Measurements from ENCODE around the gene PLK2.

- no peak for TF ChIP-seq POLR2AphosphoS5 (IDR thresholded peaks at IDR 0.05)
- TF ChIP-seq CTCF (IDR thresholded peaks at IDR 0.05): no peak
- no peak for TF ChIP-seq POLR2A (IDR thresholded peaks at IDR 0.05)
Observed at GRCh38 chr5:58475404-58475803, 15.5 kb upstream of the PLK2 start.

Data from prostate gland (tissue), 2 donors.